Measurements from ENCODE around the gene THOC7.

The THOC7 gene

DNA sequence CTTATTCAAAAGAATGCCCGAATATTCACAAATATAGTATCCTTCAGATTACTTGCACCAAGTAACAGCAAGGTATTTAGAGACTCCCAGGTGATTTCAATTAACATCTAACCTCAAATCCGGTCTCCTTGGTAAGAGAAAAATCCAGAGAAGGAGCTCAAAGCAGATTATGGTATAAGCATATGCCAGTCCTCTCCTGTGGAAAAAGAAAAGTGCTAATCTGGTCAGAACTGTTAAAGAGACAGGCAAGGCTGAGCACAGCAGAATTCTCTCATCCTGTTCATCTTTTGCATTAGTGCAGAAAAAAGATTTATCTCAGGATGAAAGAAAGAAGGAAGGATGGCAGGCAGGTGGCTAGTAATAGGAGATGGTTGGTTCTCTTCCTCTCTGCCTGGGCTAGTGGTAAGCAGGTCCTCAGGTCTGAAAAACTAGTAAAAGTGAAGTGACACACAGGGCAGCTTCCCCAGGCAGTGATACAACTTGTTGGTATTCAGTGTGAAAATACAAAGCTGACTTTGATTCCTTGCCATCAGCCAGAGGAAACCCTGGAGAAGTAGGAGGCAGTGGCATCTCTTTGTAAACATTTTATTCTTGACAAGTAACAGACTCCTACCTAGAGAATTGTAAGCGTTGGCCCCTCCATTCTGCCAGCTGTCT, 14.3 kb upstream of the THOC7 start:
- no peak for DNase-seq

DNA sequence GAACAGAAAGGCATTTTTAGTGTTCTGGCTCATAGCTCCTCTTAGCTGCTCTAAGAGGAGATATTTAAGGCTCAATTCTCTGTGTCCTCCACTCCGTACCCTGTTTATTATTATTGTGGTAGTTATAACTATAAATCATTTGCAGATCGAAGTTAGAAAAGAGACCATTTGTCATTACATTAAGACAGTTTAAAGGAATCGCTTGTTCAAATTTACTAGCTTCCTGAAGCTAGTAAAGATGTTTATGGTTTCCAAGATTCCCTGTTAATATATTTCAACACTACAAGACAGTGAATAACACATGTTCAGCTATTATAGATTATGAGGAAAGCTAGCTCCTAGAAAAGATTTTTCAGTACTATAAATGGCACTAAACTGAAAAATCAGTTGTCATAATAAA, 12.7 kb upstream of the THOC7 start:
- DNase-seq: no peak

DNA sequence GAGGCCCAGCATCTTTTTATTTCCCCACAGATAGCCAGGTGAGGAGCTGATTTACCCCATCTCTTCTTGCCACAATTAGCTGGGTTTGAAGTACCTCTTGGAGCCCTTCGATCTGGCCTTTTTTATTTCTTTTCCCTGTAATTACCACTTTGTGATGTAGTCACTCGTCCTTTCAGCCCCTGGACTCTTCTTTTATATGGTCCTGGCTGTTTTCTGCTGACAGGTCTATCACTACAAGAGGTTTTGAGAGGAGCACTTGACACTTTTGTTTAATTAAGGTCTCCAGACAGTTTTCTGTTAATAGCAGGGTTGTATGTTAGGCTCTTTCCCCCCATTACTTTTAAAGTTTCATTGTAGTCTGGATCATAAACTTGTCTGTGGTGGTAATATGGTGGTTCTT, 11.9 kb upstream of the THOC7 start:
- no peak for DNase-seq

DNA sequence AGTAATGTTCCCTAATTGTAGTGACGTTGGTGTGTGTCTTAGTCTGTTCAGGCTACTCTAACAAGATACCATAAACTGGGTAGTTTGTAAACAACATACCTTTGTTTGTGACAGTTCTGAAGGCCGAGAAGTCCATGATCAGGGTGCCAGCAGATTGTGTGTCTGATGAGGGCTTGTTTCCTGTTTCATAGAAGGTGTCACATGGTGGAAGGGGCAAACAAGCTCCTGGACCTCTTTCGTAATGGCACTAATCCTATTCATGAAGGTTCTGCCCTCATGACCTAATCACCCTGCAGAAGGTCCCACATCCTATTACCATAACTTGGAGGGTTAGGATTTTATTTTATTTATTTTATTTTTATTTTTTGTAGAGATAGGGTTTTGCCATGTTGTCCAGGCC, 11.2 kb upstream of the THOC7 start:
- DNase-seq: no peak

DNA sequence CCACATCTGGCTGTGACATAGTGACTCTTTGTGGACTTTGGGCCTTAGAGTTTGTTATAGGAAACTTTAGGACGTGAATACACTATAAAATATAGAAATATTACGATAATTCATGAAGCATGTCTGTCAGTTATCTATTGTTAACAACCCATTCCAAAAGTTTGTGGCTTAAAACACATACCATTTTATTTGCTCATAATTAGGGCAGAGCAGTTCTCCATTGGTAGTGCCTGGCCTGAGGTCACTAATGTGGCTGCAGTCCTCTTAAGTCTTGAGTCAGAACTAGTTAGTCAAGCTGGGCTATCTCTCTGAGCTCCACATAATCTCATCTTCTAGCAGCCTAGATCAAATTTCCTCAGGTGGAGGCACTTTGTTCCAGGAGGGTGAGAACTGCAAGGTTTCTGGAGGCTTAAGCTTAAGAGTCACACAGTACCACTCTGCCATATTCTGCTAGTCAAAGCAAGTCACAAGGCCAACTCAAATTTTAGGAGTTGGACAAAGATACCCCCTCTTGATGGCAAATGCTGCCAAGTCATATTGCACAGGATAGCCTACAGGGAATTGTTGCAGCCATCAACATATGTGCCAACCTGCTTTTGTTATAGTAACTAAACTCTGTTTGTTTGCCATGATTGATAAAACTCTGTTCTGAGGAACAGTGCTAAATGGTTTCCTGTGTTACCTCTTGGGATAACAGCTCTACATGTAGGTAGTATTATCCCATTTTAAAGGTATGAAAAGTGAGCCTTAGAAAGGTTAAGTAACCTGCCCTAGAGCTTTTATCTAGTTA, 8.7 kb upstream of the THOC7 start:
- no peak for DNase-seq

DNA sequence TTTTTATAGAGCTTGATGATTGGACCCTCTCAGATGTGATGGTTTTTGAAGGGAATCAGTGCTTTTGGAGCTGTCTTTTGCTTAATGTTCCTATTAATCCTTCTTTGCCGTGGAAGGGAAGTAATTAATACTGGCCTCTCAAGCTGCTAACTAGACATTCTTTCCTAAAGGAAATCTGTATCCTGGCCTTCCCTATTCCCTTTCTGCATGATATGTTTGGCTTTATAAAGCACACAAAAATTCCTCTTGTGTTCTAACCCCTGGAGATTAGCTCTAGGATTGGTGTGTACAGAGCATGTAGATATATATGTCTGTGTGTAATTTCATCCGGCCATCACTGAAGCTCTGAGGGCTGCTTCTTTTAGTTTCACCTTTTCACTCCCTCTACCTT, 7.0 kb upstream of the THOC7 start:
- DNase-seq: no peak

DNA sequence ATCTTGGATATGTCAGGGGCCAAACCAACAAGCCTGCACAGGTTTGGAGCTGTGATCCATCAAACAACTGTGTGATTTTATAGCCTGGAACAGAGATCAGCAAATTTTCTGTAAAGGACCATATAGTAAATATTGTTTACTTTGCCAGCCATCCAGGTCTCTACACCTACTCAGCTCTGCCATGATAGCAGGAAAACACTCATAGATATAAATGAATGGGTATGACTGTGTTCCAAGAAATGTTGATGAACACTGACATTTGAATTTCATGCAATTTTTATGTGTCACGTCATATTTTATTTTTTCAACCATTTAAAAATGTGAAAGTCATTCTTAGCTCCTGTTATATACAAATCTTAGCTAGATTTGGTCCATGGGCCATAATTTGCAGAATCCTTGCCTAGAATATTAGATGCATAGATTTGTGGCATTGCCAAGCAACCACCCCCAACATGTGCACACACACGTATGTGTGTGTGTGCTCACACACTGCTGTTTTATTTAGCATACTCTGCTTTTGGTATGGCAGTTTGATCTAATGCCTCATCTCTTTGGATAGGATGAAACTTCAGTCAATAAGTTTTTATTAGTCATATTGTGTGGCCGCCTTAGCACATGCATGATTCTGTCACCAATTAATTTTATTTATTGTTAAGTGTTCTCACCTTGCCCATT, 6.5 kb upstream of the THOC7 start:
- DNase-seq: no peak

DNA sequence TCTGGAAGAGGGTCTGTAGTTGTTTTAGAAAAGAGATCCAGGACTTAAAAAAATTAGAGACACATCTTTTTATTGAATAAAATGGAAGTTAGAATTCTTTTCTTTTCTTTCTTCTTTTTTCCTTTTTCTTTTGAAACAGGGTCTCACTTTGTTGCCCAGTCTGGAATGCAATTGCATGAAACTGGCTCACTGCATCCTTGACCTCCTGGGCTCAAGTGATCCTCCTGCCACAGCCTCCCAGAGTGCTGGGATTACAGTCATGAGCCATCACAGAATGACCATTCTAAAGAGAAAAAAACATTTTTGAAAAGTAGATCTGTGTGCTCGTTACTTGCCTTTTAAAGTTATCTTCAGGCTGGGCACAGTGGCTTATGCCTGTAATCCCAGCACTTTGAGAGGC, 3.6 kb upstream of the THOC7 start:
- no peak for DNase-seq

DNA sequence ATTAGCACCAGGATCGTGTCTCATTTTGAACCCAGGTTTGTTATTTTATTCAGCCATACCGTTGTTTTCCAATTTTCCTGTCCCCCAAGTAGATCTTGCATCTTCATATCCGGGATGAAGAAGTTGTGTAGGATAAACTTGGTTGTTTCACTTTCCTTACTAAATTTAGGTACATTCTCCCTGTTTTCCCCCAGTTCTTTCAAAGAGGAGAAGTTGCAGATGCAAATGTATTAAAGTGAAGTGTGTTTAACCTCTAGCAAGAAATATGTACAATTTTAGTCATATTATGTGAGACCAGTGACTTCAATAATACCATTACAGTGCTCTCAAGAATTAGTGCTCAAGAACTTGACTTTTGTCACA, 1.3 kb upstream of the THOC7 start:
- no peak for DNase-seq

DNA sequence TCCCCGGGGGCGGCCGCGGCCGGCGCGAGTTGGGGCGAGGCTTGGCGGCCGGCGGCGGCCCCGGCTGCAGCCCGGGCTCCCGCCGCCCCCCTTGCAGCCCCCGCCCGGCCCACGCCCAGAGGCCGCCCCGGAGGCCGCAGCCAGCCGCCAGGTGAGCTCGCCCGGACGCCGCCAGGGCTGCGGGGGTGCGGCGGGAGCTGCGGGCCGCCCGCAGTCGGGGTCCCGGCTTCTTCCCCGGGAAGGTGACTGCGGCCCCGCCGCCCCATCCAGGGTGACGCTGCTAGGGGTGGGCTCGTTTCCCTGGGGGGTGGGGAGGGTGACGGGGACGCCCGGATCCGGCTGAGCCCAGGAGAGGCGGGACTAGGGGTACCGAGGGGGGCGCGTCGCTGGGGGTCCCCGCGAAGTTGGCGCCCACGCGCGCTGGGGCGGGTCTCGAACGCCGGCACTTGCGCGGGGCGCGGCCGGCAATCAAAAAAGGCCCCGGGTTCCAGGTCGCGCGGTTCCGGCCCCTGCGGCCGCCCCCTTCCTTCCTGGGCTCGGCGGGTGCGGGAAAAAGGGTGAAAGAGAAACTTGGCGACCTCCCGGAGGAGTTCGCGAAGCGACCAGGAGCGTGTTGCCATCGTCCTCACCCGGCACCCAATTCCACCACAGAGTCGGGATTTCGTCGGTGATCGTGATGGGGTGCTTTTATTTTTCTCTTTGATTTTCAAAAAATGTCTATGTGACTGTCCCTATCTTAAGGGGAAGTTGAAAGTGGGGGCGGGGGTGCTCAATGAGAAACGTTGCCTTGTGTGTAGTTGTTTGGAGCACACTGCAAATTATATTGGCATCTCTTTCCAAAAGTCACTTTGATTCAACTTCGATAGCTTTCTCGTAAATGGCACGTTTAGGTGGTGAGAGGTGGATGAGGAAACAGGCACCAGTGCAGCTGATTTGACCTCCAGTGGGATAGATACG, 681 bp upstream of the THOC7 start:
- DNase-seq: no peak

DNA sequence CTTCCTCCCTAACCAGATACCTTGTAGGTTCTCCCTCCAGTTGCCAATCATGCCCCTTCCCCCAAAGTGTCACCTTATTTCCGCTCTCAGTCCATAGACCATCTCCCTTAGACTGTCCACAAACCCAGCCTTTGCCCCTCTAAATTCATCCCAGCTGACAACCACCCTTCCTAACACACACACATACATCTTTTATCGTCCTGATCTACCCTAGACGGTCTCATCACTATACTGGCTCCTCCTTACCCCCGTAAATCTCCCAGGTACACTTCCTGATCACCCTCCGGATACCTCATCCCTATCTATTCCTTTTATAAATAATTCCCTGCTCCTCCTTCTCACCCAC, 828 bp downstream of the THOC7 start:
- no peak for DNase-seq

DNA sequence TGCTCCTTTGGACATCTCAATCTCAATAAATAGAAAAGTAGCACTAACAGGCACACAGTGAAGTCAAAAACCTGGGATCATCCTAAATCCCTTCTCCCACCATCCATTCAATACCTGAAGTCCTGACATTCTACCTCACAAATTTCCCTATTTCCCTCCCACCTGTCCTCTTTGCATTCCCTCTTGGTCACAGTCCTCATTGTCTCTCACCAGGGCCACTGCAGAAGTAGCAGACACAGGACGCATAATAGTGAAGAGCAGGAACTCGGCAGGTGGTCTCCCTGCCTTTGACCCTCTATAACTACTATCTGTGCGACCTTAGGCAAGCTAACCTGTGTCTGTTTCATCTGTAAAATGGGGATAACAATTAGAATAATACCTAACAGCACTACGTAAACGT, 2.3 kb downstream of the THOC7 start:
- no peak for DNase-seq

DNA sequence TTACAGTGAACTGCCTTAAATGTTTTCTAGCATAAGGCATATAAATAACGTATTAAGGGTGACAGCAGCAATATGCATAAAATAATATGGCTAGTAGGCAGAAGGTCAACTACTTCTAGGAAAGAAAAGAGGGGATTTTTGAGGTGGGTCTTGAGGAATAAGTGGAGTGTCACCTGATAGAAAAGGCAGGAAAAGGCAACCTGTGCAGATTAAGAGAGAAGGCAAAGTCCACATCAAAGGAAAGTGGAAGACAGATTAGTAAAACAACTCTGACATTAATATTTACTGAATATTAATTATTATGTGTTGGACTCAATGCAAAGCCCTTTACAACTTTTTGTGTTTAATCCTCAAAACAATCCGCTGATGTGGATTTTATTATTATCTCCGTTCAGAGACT, 2.8 kb downstream of the THOC7 start:
- no peak for DNase-seq

DNA sequence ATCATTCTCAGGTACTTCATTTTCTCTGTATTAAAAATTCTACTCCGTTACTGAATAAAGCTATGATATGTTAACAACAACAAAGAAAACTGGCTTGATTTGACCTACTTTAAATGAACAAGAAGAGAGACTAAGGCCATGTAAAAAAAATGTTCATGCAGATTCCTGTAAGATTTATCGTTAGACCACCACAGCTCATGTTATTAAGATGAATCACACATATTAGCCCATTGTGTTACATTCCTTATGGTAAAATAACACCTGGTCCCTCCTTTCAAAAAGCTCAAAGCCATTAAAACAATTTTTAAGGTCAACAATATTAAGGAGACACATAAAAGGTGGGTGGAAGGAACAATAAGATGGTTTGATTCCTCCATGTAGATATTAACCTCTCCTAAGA, 6.3 kb downstream of the THOC7 start:
- no peak for DNase-seq

DNA sequence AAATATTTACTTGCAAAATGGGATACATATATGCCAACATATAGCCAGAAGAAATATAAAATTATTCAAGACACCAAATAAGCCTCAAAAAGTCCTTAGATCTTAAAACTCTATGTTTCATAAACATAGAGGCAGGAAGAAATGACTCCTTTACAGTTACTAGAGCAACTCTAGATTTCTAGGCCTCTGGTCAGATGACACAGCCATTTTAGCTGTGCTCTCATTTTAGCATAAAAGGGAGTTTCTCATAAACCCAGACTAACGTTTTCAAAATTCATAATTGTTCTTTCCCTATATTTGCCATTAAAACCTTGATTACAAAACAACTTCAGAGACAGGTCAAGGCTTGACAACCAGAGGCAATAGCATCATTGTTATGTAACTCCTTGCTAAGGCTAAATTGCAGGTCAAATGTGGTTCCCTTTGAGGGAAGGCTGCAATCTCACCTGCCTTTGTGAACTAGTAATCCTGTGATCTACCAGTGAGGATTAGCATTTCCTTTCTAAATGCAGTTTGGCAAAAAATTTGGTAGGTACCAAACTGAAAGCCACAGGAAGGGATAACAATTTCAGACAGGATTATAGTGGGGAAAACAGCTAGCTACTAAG, 8.2 kb downstream of the THOC7 start:
- DNase-seq: no peak

DNA sequence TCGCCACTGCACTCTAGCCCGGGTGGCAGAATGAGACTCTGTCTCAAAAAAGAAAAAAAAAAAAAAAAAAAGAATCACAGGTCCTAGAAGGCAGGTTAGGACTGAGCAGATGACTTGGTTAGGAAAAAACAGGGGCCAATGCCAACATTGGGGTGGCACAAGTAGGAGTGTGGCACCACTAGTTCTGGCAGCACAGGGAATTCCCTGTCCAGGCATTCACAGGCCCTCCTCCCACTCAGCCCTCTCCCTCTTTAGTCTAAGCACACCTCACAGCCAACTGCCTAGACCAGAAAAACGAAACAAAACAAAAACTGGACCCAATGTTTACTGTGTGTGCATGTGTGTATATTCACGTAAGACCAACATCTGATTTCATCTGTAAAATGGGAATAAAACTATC, 10.5 kb downstream of the THOC7 start:
- DNase-seq: no peak

DNA sequence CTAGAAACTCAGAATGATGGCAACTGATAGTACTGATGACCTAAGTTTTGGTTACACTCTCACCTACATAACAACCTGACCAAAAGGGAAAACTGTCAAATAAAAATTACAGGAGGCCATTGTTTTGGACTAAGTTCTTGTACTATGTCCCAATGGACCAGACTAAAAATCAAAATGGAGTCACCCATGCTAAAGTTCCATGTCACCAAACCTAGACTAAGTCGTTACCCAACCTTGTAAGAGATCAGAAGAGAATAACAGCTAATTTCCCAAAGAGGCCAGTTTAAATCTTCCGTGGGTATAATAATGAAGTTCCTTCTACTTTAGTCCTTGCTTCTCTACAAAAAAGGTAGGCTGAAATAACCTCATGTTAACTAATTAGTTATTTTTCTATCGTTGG, 12.3 kb downstream of the THOC7 start:
- no peak for DNase-seq

DNA sequence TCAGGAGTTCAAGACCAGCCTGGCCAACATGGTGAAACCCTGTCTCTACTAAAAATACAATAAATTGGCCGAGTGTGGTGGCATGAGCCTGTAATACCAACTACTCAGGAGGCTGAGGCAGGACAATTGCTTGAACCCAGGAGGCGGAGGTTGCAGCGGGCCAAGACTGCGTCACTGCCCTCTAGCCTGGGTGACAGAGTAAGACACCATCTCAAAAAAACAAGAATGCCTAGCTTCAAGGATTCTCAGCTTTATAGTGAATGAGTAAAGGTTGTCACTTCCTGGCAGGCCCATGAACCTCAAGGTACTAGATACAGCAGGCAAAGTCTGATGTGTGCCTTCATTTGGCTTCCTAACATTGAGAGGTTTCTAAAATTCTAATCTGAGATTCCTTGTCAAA, 14.4 kb downstream of the THOC7 start:
- no peak for DNase-seq

DNA sequence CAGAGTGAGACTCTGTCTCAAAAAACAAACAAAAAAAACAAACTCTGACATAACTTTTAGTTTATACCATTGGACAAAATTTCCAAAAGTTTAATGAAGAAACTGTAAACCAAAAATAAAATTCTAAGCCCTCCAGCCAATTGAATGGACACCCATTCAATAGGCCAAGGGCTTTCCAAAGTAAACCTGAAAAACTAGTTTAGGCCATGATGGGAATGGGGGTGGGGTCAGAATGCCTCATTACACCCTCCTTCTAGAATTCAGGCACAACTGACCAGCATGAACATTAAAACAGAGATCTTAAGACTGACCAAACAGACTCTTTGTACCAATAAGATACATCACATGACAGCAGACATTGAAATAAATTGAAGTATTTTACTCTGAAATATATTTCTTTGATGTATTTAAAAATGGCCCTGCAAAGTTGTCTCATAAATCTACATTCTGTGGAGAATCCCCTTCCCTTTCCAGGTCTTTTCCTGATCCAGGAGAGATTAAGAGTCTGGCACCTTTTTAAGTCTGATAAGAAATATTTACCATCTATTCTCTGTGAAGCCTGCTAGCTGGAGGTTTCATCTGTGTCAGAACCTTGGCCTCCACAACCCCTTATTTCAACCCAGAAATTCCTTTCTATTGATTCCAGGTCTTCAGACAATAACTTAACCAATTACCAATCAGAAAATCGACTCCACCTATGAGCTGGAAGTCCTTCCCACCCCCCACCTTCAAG, 15.7 kb downstream of the THOC7 start:
- DNase-seq: no peak

DNA sequence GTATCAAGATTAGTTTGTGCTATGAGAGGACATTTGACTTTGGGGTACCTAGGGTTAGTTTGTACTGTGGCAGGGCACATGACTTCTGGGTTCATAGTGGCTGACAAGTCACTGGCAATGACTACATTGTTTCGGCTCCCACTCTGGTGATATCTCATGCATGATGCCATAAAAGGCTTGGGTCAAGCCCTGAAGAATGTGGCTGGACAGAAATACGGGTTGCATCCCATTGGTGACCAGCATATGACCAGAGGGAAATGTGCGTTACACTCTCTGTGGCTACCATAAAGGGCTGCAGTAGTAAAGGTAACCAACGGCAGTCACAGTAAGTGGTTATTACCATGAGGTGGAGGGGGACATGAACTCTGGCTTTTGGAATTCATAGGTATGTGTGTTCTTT, 18.4 kb downstream of the THOC7 start:
- no peak for DNase-seq

DNA sequence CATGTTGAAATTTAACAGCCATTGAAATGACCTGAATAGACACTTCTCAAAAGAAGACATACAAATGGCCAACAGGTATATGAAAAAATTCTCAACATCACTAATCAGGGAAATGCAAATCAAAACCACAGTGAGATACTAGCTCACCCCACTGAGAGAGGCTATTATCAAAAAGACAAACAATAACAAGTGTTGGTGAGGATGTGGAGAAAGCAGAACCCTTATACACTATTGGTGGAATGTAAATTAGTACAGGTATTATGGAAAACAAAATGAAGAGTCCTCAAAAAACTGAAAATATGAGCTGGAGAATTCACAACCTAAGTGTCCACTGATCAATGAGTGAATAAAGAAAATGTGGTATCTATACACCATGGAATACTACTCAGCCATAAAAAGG, 21.5 kb downstream of the THOC7 start:
- no peak for DNase-seq

DNA sequence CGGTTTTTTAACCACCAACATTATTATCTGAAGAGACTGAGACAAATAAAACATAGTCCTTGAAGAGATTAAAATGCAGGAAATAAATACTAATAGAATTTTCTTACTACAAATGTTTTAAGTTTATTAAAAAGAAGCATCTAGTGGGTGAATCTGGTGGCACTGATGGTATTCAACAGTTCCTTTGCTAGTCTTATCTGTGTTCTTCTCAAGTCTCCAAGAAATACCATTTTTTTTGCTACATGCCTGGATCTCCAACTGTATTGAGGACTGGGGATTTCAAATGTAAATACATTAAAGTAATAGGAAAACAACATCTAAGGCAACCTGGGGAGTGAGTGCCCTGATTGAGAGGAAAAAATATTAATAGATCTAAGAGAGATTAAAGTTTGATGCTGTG, 21.9 kb downstream of the THOC7 start:
- no peak for DNase-seq
